Astrocyte (in vitro differentiated cells and primary cell): ENCODE results near the gene TMEM108. TPM values are rescaled to one million over a fixed set of nuclear protein-coding genes. Genes with fewer than 3 reads are reported as not detected.

Source experiments
- DNase-seq: peaks from one replicate; pipeline ENCODE4 v3.0.0-alpha.2; 2010; ENCODE audit warnings: low read depth
- FAIRE-seq: peaks from 2 replicates; lab custom pipeline; 2011; peaks lifted over from hg19 to GRCh38; lab: Jason Lieb, UNC
- H2AFZ ChIP-seq: 2 replicates; pipeline ENCODE4 v1.6.0; 2012; ENCODE audit warnings: low read depth, low read length, inconsistent platforms
- H3K27ac ChIP-seq: 2 replicates; pipeline ENCODE4 v1.5.1; 2011; ENCODE audit warnings: low read depth, low read length, inconsistent platforms
- H3K27me3 ChIP-seq: 2 replicates; pipeline ENCODE4 v1.6.0; 2011; ENCODE audit warnings: low read length, inconsistent platforms; ENCODE audit not compliant: insufficient read depth
- H3K36me3 ChIP-seq: 2 replicates; pipeline ENCODE4 v1.5.1; 2011; ENCODE audit warnings: low read length, inconsistent platforms; ENCODE audit not compliant: insufficient read depth
- H3K4me1 ChIP-seq: 2 replicates; pipeline ENCODE4 v1.5.1; 2011; ENCODE audit warnings: low read length, inconsistent platforms; ENCODE audit not compliant: insufficient read depth
- H3K4me2 ChIP-seq: 2 replicates; pipeline ENCODE4 v1.6.0; 2012; ENCODE audit warnings: low read length, inconsistent platforms
- H3K4me3 ChIP-seq: 2 replicates; pipeline ENCODE4 v1.5.1; 2011; ENCODE audit warnings: low read depth, mild to moderate bottlenecking, low read length, inconsistent platforms; ENCODE audit not compliant: insufficient read depth
- H3K79me2 ChIP-seq: 2 replicates; pipeline ENCODE4 v1.6.0; 2012; ENCODE audit warnings: mild to moderate bottlenecking, low read length, inconsistent platforms; ENCODE audit not compliant: insufficient read depth
- H3K9ac ChIP-seq: 2 replicates; pipeline ENCODE4 v1.6.0; 2012; ENCODE audit warnings: mild to moderate bottlenecking, low read length, inconsistent platforms
- H3K9me3 ChIP-seq: 2 replicates; pipeline ENCODE4 v1.5.1; 2012; ENCODE audit warnings: low read depth, mild to moderate bottlenecking, low read length, inconsistent platforms; ENCODE audit not compliant: insufficient read depth
- H4K20me1 ChIP-seq: 2 replicates; pipeline ENCODE4 v1.6.0; 2012; ENCODE audit warnings: low read length, inconsistent platforms; ENCODE audit not compliant: insufficient read depth
- H3K27ac Mint-ChIP-seq: one replicate; pipeline ENCODE4 v1.8.0; 2021; ENCODE audit warnings: mild to moderate bottlenecking, mixed read lengths; ENCODE audit not compliant: unreplicated experiment
- H3K27me3 Mint-ChIP-seq: one replicate; pipeline ENCODE4 v1.8.0; 2021; ENCODE audit warnings: low read depth, mixed read lengths; ENCODE audit not compliant: unreplicated experiment
- H3K36me3 Mint-ChIP-seq: one replicate; pipeline ENCODE4 v1.8.0; 2021; ENCODE audit warnings: low read depth, mixed read lengths; ENCODE audit not compliant: unreplicated experiment
- H3K4me1 Mint-ChIP-seq: one replicate; pipeline ENCODE4 v1.8.0; 2021; ENCODE audit warnings: low read depth, mixed read lengths; ENCODE audit not compliant: unreplicated experiment
- H3K4me3 Mint-ChIP-seq: one replicate; pipeline ENCODE4 v1.8.0; 2021; ENCODE audit warnings: mild to moderate bottlenecking, moderate library complexity, mixed read lengths; ENCODE audit not compliant: unreplicated experiment
- H3K9me3 Mint-ChIP-seq: one replicate; pipeline ENCODE4 v1.8.0; 2021; ENCODE audit warnings: mild to moderate bottlenecking, mixed read lengths; ENCODE audit not compliant: unreplicated experiment
- EZH2 ChIP-seq: IDR thresholded peaks from 2 replicates; pipeline ENCODE4 v1.6.1; 2012; ENCODE audit warnings: mild to moderate bottlenecking, low read length, inconsistent platforms; ENCODE audit not compliant: insufficient read depth
- total RNA-seq: library from RNA; stranded (reverse); gene quantifications from 2 replicates; pipeline ENCODE4 v1.2.1, GENCODE V29; 2021
- TF ChIP-seq, protein P1 (sequence below): IDR thresholded peaks from 2 replicates; pipeline ENCODE4 v1.5.1; 2011; ENCODE audit warnings: low read depth, mild to moderate bottlenecking, inconsistent platforms, low read length, moderate library complexity; ENCODE audit not compliant: insufficient read depth

Gene TMEM108
- total RNA-seq, 1 donor from 2014 or later: 5.6 TPM

DNA sequence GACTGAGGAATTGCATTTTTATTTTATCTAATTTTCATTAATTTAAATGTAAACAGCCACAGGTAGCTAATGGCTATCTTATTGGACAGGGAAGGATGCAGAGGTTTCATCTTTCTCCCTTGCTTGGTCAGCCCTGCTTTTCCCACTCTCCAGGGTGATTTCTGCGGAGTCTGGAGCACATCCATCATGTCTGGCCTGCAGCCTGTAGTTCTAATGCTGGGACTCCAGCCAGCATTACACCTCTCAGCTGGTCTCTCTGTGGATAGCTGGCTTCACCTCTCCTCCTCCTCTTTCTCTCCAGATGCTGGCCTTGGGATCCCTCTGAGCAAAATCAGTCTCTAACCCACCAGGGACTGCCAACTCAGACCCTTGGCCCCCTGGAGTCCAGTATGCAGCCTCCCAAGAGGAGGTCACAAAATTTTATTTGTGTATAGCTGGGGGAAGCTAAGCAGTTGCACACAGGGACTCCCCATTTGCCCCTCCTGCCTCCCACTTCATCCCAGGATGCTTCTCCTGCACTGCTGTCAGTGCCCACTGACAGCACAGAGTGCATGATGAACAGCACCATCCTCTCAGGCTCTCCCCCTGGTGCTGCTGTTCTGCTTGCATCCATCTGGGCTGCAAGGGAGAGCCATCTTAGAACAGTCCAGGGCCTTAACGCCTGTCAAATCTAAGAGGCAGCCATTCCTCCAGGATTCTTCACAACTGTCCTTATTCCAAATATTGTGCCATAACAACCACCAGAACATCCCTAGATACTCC lies 363.4 kb downstream of the TMEM108 start:
- no peak for FAIRE-seq
- Histone ChIP-seq H3K9ac (no peak overlapping the region), H3K9me3 (no peaks in the 10 kb centered on the region), H3K4me3 (no peak overlapping the region), H3K4me1 (no peaks in the 10 kb centered on the region), H3K27ac (no peak overlapping the region), H4K20me1 (no peaks in the 10 kb centered on the region), H3K27me3 (no peaks in the 10 kb centered on the region), H3K79me2 (no peaks in the 10 kb centered on the region), H3K4me2 (no peak overlapping the region), H3K36me3 (no peaks in the 10 kb centered on the region), H2AFZ (no peak overlapping the region)
- H3K9me3 Mint-ChIP-seq: no peaks in the 10 kb centered on the region
- H3K27ac Mint-ChIP-seq: no peak overlapping the region
- no peak overlapping the region for H3K4me3 Mint-ChIP-seq
- no peak for TF ChIP-seq EZH2
- TF ChIP-seq, protein P1, sequence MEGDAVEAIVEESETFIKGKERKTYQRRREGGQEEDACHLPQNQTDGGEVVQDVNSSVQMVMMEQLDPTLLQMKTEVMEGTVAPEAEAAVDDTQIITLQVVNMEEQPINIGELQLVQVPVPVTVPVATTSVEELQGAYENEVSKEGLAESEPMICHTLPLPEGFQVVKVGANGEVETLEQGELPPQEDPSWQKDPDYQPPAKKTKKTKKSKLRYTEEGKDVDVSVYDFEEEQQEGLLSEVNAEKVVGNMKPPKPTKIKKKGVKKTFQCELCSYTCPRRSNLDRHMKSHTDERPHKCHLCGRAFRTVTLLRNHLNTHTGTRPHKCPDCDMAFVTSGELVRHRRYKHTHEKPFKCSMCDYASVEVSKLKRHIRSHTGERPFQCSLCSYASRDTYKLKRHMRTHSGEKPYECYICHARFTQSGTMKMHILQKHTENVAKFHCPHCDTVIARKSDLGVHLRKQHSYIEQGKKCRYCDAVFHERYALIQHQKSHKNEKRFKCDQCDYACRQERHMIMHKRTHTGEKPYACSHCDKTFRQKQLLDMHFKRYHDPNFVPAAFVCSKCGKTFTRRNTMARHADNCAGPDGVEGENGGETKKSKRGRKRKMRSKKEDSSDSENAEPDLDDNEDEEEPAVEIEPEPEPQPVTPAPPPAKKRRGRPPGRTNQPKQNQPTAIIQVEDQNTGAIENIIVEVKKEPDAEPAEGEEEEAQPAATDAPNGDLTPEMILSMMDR: no peak
- H3K4me1 Mint-ChIP-seq: peaks cover 5% of the 10 kb centered on the region
- peaks cover 3% of the 10 kb centered on the region for H3K27me3 Mint-ChIP-seq
- peak; percentile 61 for DNase-seq
- no peaks in the 10 kb centered on the region for H3K36me3 Mint-ChIP-seq

DNA sequence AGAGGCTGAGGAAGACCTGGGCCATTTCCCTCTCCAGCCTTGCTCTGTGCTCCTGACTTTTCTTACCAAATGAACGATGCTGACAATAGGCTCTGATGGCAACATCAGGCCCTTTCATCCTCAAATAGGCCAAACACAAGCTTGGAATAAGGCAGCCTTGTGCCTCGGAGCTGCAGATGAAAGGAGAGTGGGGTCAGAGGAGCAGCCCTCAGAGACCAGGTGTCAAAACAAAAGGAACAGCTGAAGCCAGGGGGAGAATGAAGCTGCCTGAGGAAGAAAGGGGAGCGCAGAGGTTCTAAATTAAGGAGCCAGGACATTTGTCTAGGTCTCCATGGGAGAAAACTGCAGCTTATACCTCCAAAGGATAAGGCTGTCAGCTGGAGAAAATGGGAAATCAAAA lies 366.7 kb downstream of the TMEM108 start:
- H3K27me3 Mint-ChIP-seq: peaks cover 3% of the 10 kb centered on the region
- no peaks in the 10 kb centered on the region for H3K36me3 Mint-ChIP-seq
- Histone ChIP-seq H2AFZ (no peak overlapping the region), H3K79me2 (no peaks in the 10 kb centered on the region), H3K27ac (no peak overlapping the region), H3K9ac (no peak overlapping the region), H3K36me3 (no peaks in the 10 kb centered on the region), H3K4me2 (no peak overlapping the region), H4K20me1 (no peaks in the 10 kb centered on the region), H3K9me3 (no peaks in the 10 kb centered on the region), H3K4me1 (no peaks in the 10 kb centered on the region), H3K4me3 (no peak overlapping the region), H3K27me3 (no peaks in the 10 kb centered on the region)
- H3K4me3 Mint-ChIP-seq: no peak overlapping the region
- FAIRE-seq (no peak), DNase-seq (no peak)
- H3K27ac Mint-ChIP-seq: no peak overlapping the region
- H3K9me3 Mint-ChIP-seq: no peaks in the 10 kb centered on the region
- TF ChIP-seq, protein P1: no peak
- TF ChIP-seq EZH2: no peak
- H3K4me1 Mint-ChIP-seq: peaks cover 21% of the 10 kb centered on the region

DNA sequence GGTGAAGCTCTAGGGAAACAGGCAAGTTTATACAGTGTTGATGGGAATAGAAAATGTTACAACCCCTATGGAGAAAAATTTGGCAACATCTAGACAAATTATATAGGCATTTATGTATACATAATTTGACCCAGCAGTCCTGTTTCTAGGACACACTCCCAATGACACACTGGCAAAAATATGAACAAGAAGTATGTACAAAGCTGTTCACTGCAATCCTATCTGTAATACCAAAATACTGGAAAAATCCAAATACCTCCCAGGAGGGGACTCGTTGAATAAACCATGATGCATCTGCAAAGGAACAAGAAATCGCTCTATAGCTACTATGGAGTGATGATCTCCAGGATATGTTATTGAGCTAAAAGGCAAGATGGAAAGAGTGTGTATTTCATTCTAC lies 370.2 kb downstream of the TMEM108 start:
- peak; percentile 49 for FAIRE-seq
- Histone ChIP-seq H3K9me3 (no peaks in the 10 kb centered on the region), H3K36me3 (no peaks in the 10 kb centered on the region), H3K27ac (no peak overlapping the region), H2AFZ (no peak overlapping the region), H3K9ac (no peak overlapping the region), H3K4me1 (no peaks in the 10 kb centered on the region), H3K27me3 (no peaks in the 10 kb centered on the region), H3K4me2 (peak overlapping the region; percentile 37), H3K79me2 (no peaks in the 10 kb centered on the region), H3K4me3 (no peak overlapping the region), H4K20me1 (no peaks in the 10 kb centered on the region)
- Mint-ChIP-seq H3K27ac (peak overlapping the region; percentile 7), H3K9me3 (no peaks in the 10 kb centered on the region), H3K4me3 (no peak overlapping the region), H3K27me3 (peaks cover 3% of the 10 kb centered on the region), H3K4me1 (peaks cover 35% of the 10 kb centered on the region), H3K36me3 (no peaks in the 10 kb centered on the region)
- TF ChIP-seq EZH2: no peak
- TF ChIP-seq, protein P1: no peak
- DNase-seq: no peak
